Upper lobe of left lung (tissue), 6 donors: Measurements from ENCODE around the gene NAV2. TPM values are rescaled to one million over a fixed set of nuclear protein-coding genes. Genes with fewer than 3 reads are reported as not detected.

Experiments
- ATAC-seq, 2 donors: fragments of 200-7000 bp; cut with Tn5 transposase; one replicate each; pipeline ENCODE4 v1.9.1; 2022; ENCODE audit warnings: mild to moderate bottlenecking in 2 of 2, moderate library complexity in 2 of 2; ENCODE audit not compliant: low FRiP score in 2 of 2
- DNase-seq, 2 donors: peaks; one replicate each; pipeline ENCODE4 v3.0.0-alpha.2; 2019 to 2020
- H3K27ac ChIP-seq, 4 donors: fragments of 200-600 bp; sonication (generic); one replicate each; pipeline ENCODE4 v1.5.1; 2016 to 2019
- H3K27me3 ChIP-seq, 4 donors: fragments of 200-600 bp; sonication (generic); one replicate each; pipeline ENCODE4 v1.5.1; 2017 to 2019
- H3K36me3 ChIP-seq, 4 donors: fragments of 200-600 bp; sonication (generic); one replicate each; pipeline ENCODE4 v1.5.1; 2016 to 2019
- H3K4me1 ChIP-seq, 4 donors: fragments of 200-600 bp; sonication (generic); one replicate each; pipeline ENCODE4 v1.5.1; 2018 to 2019
- H3K4me3 ChIP-seq, 4 donors: fragments of 200-600 bp; sonication (generic); one replicate each; pipeline ENCODE4 v1.5.1; 2017 to 2019; ENCODE audit warnings: mild to moderate bottlenecking in 2 of 4, moderate library complexity in 1 of 4
- H3K9me3 ChIP-seq, 4 donors: fragments of 200-600 bp; sonication (generic); one replicate each; pipeline ENCODE4 v1.5.1; 2018 to 2019
- CTCF ChIP-seq, 6 experiments: fragments of 450-650 bp in 4 of 6; fragments of 200-600 bp in 2 of 6; sonication (generic) in 2 of 6; IDR thresholded peaks; one replicate each; pipeline ENCODE4 v1.5.1; 2016 to 2019; ENCODE audit warnings: antibody characterized with exemption in 6 of 6
- EP300 ChIP-seq, 4 donors: sonication (generic); formaldehyde crosslinking; IDR thresholded peaks; one replicate each; pipeline ENCODE4 v1.5.1; 2017; ENCODE audit warnings: antibody characterized with exemption in 4 of 4, control low read depth in 2 of 4
- POLR2A ChIP-seq, 4 donors: fragments of 450-650 bp; IDR thresholded peaks; one replicate each; pipeline ENCODE4 v1.5.1; 2016 to 2017; ENCODE audit warnings: antibody characterized with exemption in 4 of 4, mild to moderate bottlenecking in 2 of 4
- POLR2AphosphoS5 ChIP-seq, 2 donors: sonication (generic); formaldehyde crosslinking; IDR thresholded peaks; one replicate each; pipeline ENCODE4 v1.5.1; 2017; ENCODE audit warnings: antibody characterized with exemption in 2 of 2
- WGBS, 2 donors: methylation state at CpG; one replicate each; pipeline ENCODE4 v1.1.5; 2017 to 2018; 5-methylcytosine and 5-hydroxymethylcytosine counted together
- total RNA-seq, 6 donors: library from RNA; depleted of rRNA in 4 of 6; stranded (reverse); fragments of >200 nt in 4 of 6; gene quantifications; one replicate each; pipeline versions ENCODE4 v1.1.0 to v1.2.1, GENCODE V29; 2016 to 2021
- donor health status: DM: no; HTN: no; CAD: no; lungs with moderate emphysema.
- donor health status: DM: no; HTN: yes; CAD: no; lungs with severe emphysema.

NAV2 gene
- total RNA-seq, 6 donors from 2014 or later, result 40.5 to 61.4 (median 52.3) TPM

GRCh38 chr11:20095189-20095588, 382.6 kb downstream of the NAV2 start:
- H3K9me3 ChIP-seq, result no peaks in the 10 kb centered on the region
- DNase-seq, result no peak
- TF ChIP-seq EP300 (IDR thresholded peaks at IDR 0.05), result no peak
- WGBS, 2 donors, result 92 to 94% methylated on average over 4 of the region's 4 CpGs
- peaks cover 0 to 78% (median 33%) of the 10 kb centered on the region in 4 donors for H3K36me3 ChIP-seq
- peaks cover 0 to 12% (median 5%) of the 10 kb centered on the region in 4 donors for H3K4me1 ChIP-seq
- ATAC-seq, result no peak
- H3K27me3 ChIP-seq, result no peaks in the 10 kb centered on the region
- no peak overlapping the region for H3K4me3 ChIP-seq
- no peak overlapping the region for H3K27ac ChIP-seq

GRCh38 chr11:20097319-20098221, 384.9 kb downstream of the NAV2 start:
- Histone ChIP-seq H3K36me3 (peaks cover 0 to 77% (median 33%) of the 10 kb centered on the region in 4 donors), H3K27me3 (no peaks in the 10 kb centered on the region), H3K9me3 (no peaks in the 10 kb centered on the region), H3K27ac (peak overlapping the region in 1 of 4 donors; percentile 21), H3K4me3 (no peak overlapping the region), H3K4me1 (peaks cover 0 to 12% (median 5%) of the 10 kb centered on the region in 4 donors)
- TF ChIP-seq POLR2A (IDR thresholded peaks at IDR 0.05) (no peak), POLR2AphosphoS5 (IDR thresholded peaks at IDR 0.05) (no peak), EP300 (IDR thresholded peaks at IDR 0.05) (no peak), CTCF (IDR thresholded peaks at IDR 0.05) (no peak)
- DNase-seq (no peak), ATAC-seq (peak in 1 of 2 donors; percentile 42)
- 66 to 74% methylated on average over 12 to 13 of the region's 13 CpGs for whole genome bisulfite sequencing, 2 donors

- H3K4me3 ChIP-seq, result no peak overlapping the region
- H3K27ac ChIP-seq, result no peak overlapping the region
- DNase-seq (no peak), ATAC-seq (no peak)
- WGBS, 2 donors, result 72 to 88% methylated on average over 2 of the region's 2 CpGs
- H3K36me3 ChIP-seq, result peaks cover 0 to 82% (median 47%) of the 10 kb centered on the region in 4 donors
- H3K27me3 ChIP-seq, result no peaks in the 10 kb centered on the region
- TF ChIP-seq CTCF (IDR thresholded peaks at IDR 0.05) (no peak), EP300 (IDR thresholded peaks at IDR 0.05) (no peak), POLR2AphosphoS5 (IDR thresholded peaks at IDR 0.05) (no peak), POLR2A (IDR thresholded peaks at IDR 0.05) (no peak)
- H3K9me3 ChIP-seq, result no peaks in the 10 kb centered on the region
- peaks cover 0 to 12% (median 5%) of the 10 kb centered on the region in 4 donors for H3K4me1 ChIP-seq
Observed at GRCh38 chr11:20099527-20099926, 386.9 kb downstream of the NAV2 start.

GRCh38 chr11:20102397-20102796, 389.8 kb downstream of the NAV2 start:
- peaks cover 0 to 78% (median 49%) of the 10 kb centered on the region in 4 donors for H3K36me3 ChIP-seq

More at GRCh38 chr11:20102397-20102796, 389.8 kb downstream of the NAV2 start:
- H3K27ac ChIP-seq, result no peak overlapping the region
- no peaks in the 10 kb centered on the region for H3K27me3 ChIP-seq
- H3K9me3 ChIP-seq, result no peaks in the 10 kb centered on the region
- no peak for ATAC-seq
- no peak for DNase-seq
- H3K4me3 ChIP-seq, result no peak overlapping the region
- 79 to 84% methylated on average over 5 of the region's 5 CpGs for WGBS, 2 donors
- TF ChIP-seq CTCF (IDR thresholded peaks at IDR 0.05) (no peak), EP300 (IDR thresholded peaks at IDR 0.05) (no peak), POLR2AphosphoS5 (IDR thresholded peaks at IDR 0.05) (no peak)
- H3K4me1 ChIP-seq, result peaks cover 0 to 4% (median 2%) of the 10 kb centered on the region in 4 donors
